ENCODE data around the gene RHOBTB1.

DNA sequence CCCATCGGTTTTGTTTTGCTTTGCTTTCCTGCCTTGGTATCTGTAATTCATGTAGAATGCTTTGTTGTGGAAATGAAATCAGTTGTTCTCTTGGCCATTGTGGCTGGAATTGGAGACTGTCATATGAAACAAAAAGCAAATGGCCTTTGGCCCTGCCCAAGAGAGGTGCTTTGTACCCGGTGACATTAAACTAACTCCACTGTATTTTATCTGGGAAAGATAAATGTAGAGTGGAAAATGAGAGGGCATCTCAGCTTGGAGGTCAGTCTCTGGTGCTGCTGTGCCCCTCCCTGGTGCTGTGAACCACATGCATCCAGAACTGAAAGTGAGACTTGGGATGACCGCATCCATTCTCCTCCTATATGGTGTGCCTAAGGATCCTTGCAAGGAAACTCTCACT is 90.3 kb downstream of the RHOBTB1 start:
- TF ChIP-seq, protein P1, sequence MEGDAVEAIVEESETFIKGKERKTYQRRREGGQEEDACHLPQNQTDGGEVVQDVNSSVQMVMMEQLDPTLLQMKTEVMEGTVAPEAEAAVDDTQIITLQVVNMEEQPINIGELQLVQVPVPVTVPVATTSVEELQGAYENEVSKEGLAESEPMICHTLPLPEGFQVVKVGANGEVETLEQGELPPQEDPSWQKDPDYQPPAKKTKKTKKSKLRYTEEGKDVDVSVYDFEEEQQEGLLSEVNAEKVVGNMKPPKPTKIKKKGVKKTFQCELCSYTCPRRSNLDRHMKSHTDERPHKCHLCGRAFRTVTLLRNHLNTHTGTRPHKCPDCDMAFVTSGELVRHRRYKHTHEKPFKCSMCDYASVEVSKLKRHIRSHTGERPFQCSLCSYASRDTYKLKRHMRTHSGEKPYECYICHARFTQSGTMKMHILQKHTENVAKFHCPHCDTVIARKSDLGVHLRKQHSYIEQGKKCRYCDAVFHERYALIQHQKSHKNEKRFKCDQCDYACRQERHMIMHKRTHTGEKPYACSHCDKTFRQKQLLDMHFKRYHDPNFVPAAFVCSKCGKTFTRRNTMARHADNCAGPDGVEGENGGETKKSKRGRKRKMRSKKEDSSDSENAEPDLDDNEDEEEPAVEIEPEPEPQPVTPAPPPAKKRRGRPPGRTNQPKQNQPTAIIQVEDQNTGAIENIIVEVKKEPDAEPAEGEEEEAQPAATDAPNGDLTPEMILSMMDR (IDR thresholded peaks at IDR 0.05) = no peak
- TF ChIP-seq POLR2A (IDR thresholded peaks at IDR 0.05) = no peak
